Astrocyte (in vitro differentiated cells and primary cell): ENCODE data around the gene CA4. TPM values are rescaled to one million over a fixed set of nuclear protein-coding genes. Genes with fewer than 3 reads are reported as not detected.

Experiments used
- DNase-seq: peaks from one replicate; pipeline ENCODE4 v3.0.0-alpha.2; 2010; ENCODE audit warnings: low read depth
- FAIRE-seq: peaks from 2 replicates; lab custom pipeline; 2011; peaks lifted over from hg19 to GRCh38; lab: Jason Lieb, UNC
- H2AFZ ChIP-seq: 2 replicates; pipeline ENCODE4 v1.6.0; 2012; ENCODE audit warnings: low read depth, low read length, inconsistent platforms
- H3K27ac ChIP-seq: 2 replicates; pipeline ENCODE4 v1.5.1; 2011; ENCODE audit warnings: low read depth, low read length, inconsistent platforms
- H3K27me3 ChIP-seq: 2 replicates; pipeline ENCODE4 v1.6.0; 2011; ENCODE audit warnings: low read length, inconsistent platforms; ENCODE audit not compliant: insufficient read depth
- H3K36me3 ChIP-seq: 2 replicates; pipeline ENCODE4 v1.5.1; 2011; ENCODE audit warnings: low read length, inconsistent platforms; ENCODE audit not compliant: insufficient read depth
- H3K4me1 ChIP-seq: 2 replicates; pipeline ENCODE4 v1.5.1; 2011; ENCODE audit warnings: low read length, inconsistent platforms; ENCODE audit not compliant: insufficient read depth
- H3K4me2 ChIP-seq: 2 replicates; pipeline ENCODE4 v1.6.0; 2012; ENCODE audit warnings: low read length, inconsistent platforms
- H3K4me3 ChIP-seq: 2 replicates; pipeline ENCODE4 v1.5.1; 2011; ENCODE audit warnings: low read depth, mild to moderate bottlenecking, low read length, inconsistent platforms; ENCODE audit not compliant: insufficient read depth
- H3K79me2 ChIP-seq: 2 replicates; pipeline ENCODE4 v1.6.0; 2012; ENCODE audit warnings: mild to moderate bottlenecking, low read length, inconsistent platforms; ENCODE audit not compliant: insufficient read depth
- H3K9ac ChIP-seq: 2 replicates; pipeline ENCODE4 v1.6.0; 2012; ENCODE audit warnings: mild to moderate bottlenecking, low read length, inconsistent platforms
- H3K9me3 ChIP-seq: 2 replicates; pipeline ENCODE4 v1.5.1; 2012; ENCODE audit warnings: low read depth, mild to moderate bottlenecking, low read length, inconsistent platforms; ENCODE audit not compliant: insufficient read depth
- H4K20me1 ChIP-seq: 2 replicates; pipeline ENCODE4 v1.6.0; 2012; ENCODE audit warnings: low read length, inconsistent platforms; ENCODE audit not compliant: insufficient read depth
- H3K27ac Mint-ChIP-seq: one replicate; pipeline ENCODE4 v1.8.0; 2021; ENCODE audit warnings: mild to moderate bottlenecking, mixed read lengths; ENCODE audit not compliant: unreplicated experiment
- H3K27me3 Mint-ChIP-seq: one replicate; pipeline ENCODE4 v1.8.0; 2021; ENCODE audit warnings: low read depth, mixed read lengths; ENCODE audit not compliant: unreplicated experiment
- H3K36me3 Mint-ChIP-seq: one replicate; pipeline ENCODE4 v1.8.0; 2021; ENCODE audit warnings: low read depth, mixed read lengths; ENCODE audit not compliant: unreplicated experiment
- H3K4me1 Mint-ChIP-seq: one replicate; pipeline ENCODE4 v1.8.0; 2021; ENCODE audit warnings: low read depth, mixed read lengths; ENCODE audit not compliant: unreplicated experiment
- H3K4me3 Mint-ChIP-seq: one replicate; pipeline ENCODE4 v1.8.0; 2021; ENCODE audit warnings: mild to moderate bottlenecking, moderate library complexity, mixed read lengths; ENCODE audit not compliant: unreplicated experiment
- H3K9me3 Mint-ChIP-seq: one replicate; pipeline ENCODE4 v1.8.0; 2021; ENCODE audit warnings: mild to moderate bottlenecking, mixed read lengths; ENCODE audit not compliant: unreplicated experiment
- EZH2 ChIP-seq: IDR thresholded peaks from 2 replicates; pipeline ENCODE4 v1.6.1; 2012; ENCODE audit warnings: mild to moderate bottlenecking, low read length, inconsistent platforms; ENCODE audit not compliant: insufficient read depth
- total RNA-seq: library from RNA; stranded (reverse); gene quantifications from 2 replicates; pipeline ENCODE4 v1.2.1, GENCODE V29; 2021
- TF ChIP-seq, protein P1 (sequence below): IDR thresholded peaks from 2 replicates; pipeline ENCODE4 v1.5.1; 2011; ENCODE audit warnings: low read depth, mild to moderate bottlenecking, inconsistent platforms, low read length, moderate library complexity; ENCODE audit not compliant: insufficient read depth

Gene CA4
- total RNA-seq, 1 donor from 2014 or later = not detected

DNA sequence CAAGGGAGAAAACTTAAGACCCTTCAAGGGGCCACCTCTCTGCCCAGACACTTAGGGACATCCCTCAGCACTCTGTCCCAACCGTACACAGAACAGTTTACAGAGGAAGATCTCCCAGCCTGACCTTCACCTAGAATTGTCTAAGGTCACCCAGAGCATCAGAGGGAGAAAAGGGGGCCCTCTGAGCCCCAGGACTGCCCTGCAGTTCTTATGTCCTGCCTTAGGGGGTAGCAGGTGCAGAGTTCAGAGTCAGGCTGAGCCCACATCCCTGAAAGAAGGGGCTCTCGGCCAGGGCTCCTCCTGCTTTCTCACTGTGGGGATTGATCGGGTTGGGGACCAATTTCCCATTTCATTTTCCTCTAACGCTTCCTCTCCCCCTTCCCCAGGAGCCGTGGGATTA is 15.4 kb downstream of the CA4 start:
- Mint-ChIP-seq H3K27ac (peak overlapping the region; percentile 81), H3K4me1 (peaks cover 3% of the 10 kb centered on the region), H3K9me3 (peaks cover 3% of the 10 kb centered on the region), H3K36me3 (no peaks in the 10 kb centered on the region), H3K27me3 (peaks cover 10% of the 10 kb centered on the region), H3K4me3 (no peak overlapping the region)
- Histone ChIP-seq H3K79me2 (no peaks in the 10 kb centered on the region), H4K20me1 (no peaks in the 10 kb centered on the region), H3K36me3 (no peaks in the 10 kb centered on the region), H3K27me3 (peaks cover 3% of the 10 kb centered on the region), H2AFZ (no peak overlapping the region), H3K27ac (no peak overlapping the region), H3K9me3 (no peaks in the 10 kb centered on the region), H3K9ac (no peak overlapping the region), H3K4me3 (no peak overlapping the region), H3K4me1 (no peaks in the 10 kb centered on the region), H3K4me2 (no peak overlapping the region)
- FAIRE-seq (no peak), DNase-seq (no peak)
- TF ChIP-seq, protein P1, sequence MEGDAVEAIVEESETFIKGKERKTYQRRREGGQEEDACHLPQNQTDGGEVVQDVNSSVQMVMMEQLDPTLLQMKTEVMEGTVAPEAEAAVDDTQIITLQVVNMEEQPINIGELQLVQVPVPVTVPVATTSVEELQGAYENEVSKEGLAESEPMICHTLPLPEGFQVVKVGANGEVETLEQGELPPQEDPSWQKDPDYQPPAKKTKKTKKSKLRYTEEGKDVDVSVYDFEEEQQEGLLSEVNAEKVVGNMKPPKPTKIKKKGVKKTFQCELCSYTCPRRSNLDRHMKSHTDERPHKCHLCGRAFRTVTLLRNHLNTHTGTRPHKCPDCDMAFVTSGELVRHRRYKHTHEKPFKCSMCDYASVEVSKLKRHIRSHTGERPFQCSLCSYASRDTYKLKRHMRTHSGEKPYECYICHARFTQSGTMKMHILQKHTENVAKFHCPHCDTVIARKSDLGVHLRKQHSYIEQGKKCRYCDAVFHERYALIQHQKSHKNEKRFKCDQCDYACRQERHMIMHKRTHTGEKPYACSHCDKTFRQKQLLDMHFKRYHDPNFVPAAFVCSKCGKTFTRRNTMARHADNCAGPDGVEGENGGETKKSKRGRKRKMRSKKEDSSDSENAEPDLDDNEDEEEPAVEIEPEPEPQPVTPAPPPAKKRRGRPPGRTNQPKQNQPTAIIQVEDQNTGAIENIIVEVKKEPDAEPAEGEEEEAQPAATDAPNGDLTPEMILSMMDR = no peak
- no peak for TF ChIP-seq EZH2

DNA sequence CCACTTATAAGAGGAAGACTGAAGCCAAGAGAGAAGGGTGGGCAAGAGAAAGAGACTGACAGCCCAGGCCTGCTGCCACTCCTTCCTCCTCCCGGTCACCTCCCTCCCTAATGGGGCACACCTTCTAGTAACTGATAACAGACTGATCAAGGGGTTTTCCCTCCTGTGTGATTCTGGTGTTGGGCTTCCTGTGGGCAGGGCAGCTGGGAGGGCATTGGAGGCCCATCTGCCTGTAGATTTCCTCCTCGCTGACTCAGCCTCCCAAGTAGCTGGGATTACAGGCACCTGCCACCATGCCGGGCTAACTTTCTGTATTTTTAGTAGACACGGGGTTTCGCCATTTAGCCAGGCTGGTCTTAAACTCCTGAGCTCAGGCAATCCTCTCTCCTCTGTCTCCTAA is 16.2 kb downstream of the CA4 start:
- no peak overlapping the region for H3K4me2 ChIP-seq
- H3K27ac ChIP-seq = no peak overlapping the region
- no peaks in the 10 kb centered on the region for H3K4me1 ChIP-seq
- no peaks in the 10 kb centered on the region for H3K36me3 Mint-ChIP-seq
- no peak overlapping the region for H3K4me3 ChIP-seq
- no peak overlapping the region for H3K4me3 Mint-ChIP-seq
- peaks cover 3% of the 10 kb centered on the region for H3K9me3 Mint-ChIP-seq
- H2AFZ ChIP-seq = no peak overlapping the region
- H3K27me3 Mint-ChIP-seq = peaks cover 6% of the 10 kb centered on the region
- no peaks in the 10 kb centered on the region for H4K20me1 ChIP-seq
- H3K9me3 ChIP-seq = no peaks in the 10 kb centered on the region
- no peak for TF ChIP-seq EZH2
- TF ChIP-seq, protein P1 = no peak
- peaks cover 3% of the 10 kb centered on the region for H3K27me3 ChIP-seq
- H3K4me1 Mint-ChIP-seq = peaks cover 7% of the 10 kb centered on the region
- no peak overlapping the region for H3K9ac ChIP-seq
- FAIRE-seq = no peak
- H3K79me2 ChIP-seq = no peaks in the 10 kb centered on the region
- no peak overlapping the region for H3K27ac Mint-ChIP-seq
- no peak for DNase-seq
- no peaks in the 10 kb centered on the region for H3K36me3 ChIP-seq

DNA sequence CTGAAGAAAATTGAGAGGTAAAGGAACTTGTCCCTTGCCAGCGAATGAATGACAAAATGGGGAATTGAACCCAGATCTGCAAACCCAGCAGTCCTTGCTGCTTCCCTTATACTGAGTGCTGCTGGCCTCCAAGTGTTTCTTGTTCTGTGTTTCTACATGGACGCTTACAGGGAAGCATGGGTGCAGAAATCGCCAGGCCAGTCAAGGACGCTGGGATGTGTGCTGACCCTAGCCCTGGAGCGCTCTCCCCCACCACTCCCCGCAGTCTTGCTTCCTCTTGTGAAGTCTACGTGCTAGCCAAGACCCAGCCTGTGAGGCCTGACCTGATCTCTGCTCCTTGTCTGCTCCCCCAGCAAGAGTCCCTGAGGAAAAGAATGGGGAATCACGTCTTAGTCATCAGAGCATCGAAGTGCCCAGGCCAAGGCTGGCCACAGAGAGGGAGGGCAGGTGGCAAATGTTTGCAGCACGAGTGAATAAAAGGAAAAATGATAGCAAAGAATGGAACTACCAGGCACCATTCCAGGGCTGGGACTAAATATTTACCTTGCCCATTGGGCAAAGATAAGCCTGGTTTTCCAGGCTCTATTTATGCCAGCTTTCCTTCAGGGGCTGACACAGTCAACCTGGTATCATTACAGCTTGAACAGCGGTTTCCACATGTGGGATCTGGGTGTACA is 17.4 kb downstream of the CA4 start:
- TF ChIP-seq EZH2 = no peak
- TF ChIP-seq, protein P1 = no peak
- no peak overlapping the region for H3K27ac Mint-ChIP-seq
- FAIRE-seq = no peak

More for the DNA sequence above, 17.4 kb downstream of the CA4 start:
- no peak overlapping the region for H3K4me3 Mint-ChIP-seq
- H3K4me2 ChIP-seq = no peak overlapping the region
- H3K4me1 ChIP-seq = no peaks in the 10 kb centered on the region
- H3K36me3 Mint-ChIP-seq = peaks cover under 1% of the 10 kb centered on the region
- no peak overlapping the region for H3K4me3 ChIP-seq
- H3K9ac ChIP-seq = no peak overlapping the region
- H4K20me1 ChIP-seq = no peaks in the 10 kb centered on the region
- H2AFZ ChIP-seq = no peak overlapping the region
- peaks cover 3% of the 10 kb centered on the region for H3K27me3 Mint-ChIP-seq
- no peak for DNase-seq
- H3K9me3 Mint-ChIP-seq = peaks cover 3% of the 10 kb centered on the region
- no peaks in the 10 kb centered on the region for H3K36me3 ChIP-seq
- no peaks in the 10 kb centered on the region for H3K27me3 ChIP-seq
- no peak overlapping the region for H3K27ac ChIP-seq
- no peaks in the 10 kb centered on the region for H3K9me3 ChIP-seq
- no peaks in the 10 kb centered on the region for H3K79me2 ChIP-seq
- peaks cover 6% of the 10 kb centered on the region for H3K4me1 Mint-ChIP-seq
